Subcutaneous adipose tissue (tissue), 4 donors: Measurements from ENCODE around the gene POLG. TPM values are rescaled to one million over a fixed set of nuclear protein-coding genes. Genes with fewer than 3 reads are reported as not detected.

Experiments
- CTCF ChIP-seq: fragments of 450-650 bp; IDR thresholded peaks from one replicate; pipeline ENCODE4 v1.5.1; 2016; ENCODE audit warnings: low read depth, mild to moderate bottlenecking, control low read depth, antibody characterized with exemption, moderate library complexity
- total RNA-seq, 4 donors: library from RNA; depleted of rRNA; stranded (reverse); fragments of >200 nt; gene quantifications; one replicate each; pipeline ENCODE4 v1.1.0, GENCODE V29; 2016

Gene POLG
- total RNA-seq, 4 donors from 2014 or later, result 37.3 to 111 (median 53.3) TPM

GRCh38 chr15:89367485-89368451 lies 33.1 kb upstream of the POLG start:
- no peak for TF ChIP-seq CTCF

- TF ChIP-seq CTCF, result no peak
These were observed 32.2 kb upstream of the POLG start for GRCh38 chr15:89366656-89367393.

GRCh38 chr15:89365462-89366065 lies 30.9 kb upstream of the POLG start:
- no peak for TF ChIP-seq CTCF

GRCh38 chr15:89364741-89365450 lies 30.3 kb upstream of the POLG start:
- no peak for TF ChIP-seq CTCF

- TF ChIP-seq CTCF, result no peak
These were observed 29.7 kb upstream of the POLG start for GRCh38 chr15:89364341-89364740.

- TF ChIP-seq CTCF, result no peak
These were observed 29.1 kb upstream of the POLG start for GRCh38 chr15:89363770-89364169.
